Stimulated activated naive CD8-positive, alpha-beta T cell treated with anti-CD3 and anti-CD28 coated beads, Interleukin-15, amount 100 ng/mL, for 72 hours (primary cell): ENCODE measurements around the gene AURKB.
"Not testable (repeated sequence)": the region's sequence is repeated elsewhere in the genome, so short reads cannot be mapped to it uniquely, and the experiment has no call there.

Experiments
- ATAC-seq: fragments of 150-1000 bp; cut with Tn5 transposase; 2 replicates; pipeline ENCODE4 v1.10.0; 2021; ENCODE audit warnings: mild to moderate bottlenecking, moderate library complexity
- DNase-seq, 2 donors: peaks; one replicate each; pipeline ENCODE4 v3.0.0; 2021 to 2022
- H3K27ac Mint-ChIP-seq, 2 donors: one replicate each; pipeline ENCODE4 v1.8.0; 2022; ENCODE audit warnings: mild to moderate bottlenecking in 2 of 2, mixed read lengths in 2 of 2, moderate library complexity in 2 of 2
- H3K27me3 Mint-ChIP-seq: one replicate; pipeline ENCODE4 v1.8.0; 2022; ENCODE audit warnings: mixed read lengths
- H3K4me1 Mint-ChIP-seq: one replicate; pipeline ENCODE4 v1.8.0; 2022; ENCODE audit warnings: mild to moderate bottlenecking, mixed read lengths
- H3K4me3 Mint-ChIP-seq, 2 donors: one replicate each; pipeline ENCODE4 v1.8.0; 2022; ENCODE audit warnings: mild to moderate bottlenecking in 2 of 2, mixed read lengths in 2 of 2, moderate library complexity in 1 of 2
- H3K9me3 Mint-ChIP-seq, 2 donors: one replicate each; pipeline ENCODE4 v1.8.0; 2022; ENCODE audit warnings: mixed read lengths in 2 of 2

The AURKB gene

DNA sequence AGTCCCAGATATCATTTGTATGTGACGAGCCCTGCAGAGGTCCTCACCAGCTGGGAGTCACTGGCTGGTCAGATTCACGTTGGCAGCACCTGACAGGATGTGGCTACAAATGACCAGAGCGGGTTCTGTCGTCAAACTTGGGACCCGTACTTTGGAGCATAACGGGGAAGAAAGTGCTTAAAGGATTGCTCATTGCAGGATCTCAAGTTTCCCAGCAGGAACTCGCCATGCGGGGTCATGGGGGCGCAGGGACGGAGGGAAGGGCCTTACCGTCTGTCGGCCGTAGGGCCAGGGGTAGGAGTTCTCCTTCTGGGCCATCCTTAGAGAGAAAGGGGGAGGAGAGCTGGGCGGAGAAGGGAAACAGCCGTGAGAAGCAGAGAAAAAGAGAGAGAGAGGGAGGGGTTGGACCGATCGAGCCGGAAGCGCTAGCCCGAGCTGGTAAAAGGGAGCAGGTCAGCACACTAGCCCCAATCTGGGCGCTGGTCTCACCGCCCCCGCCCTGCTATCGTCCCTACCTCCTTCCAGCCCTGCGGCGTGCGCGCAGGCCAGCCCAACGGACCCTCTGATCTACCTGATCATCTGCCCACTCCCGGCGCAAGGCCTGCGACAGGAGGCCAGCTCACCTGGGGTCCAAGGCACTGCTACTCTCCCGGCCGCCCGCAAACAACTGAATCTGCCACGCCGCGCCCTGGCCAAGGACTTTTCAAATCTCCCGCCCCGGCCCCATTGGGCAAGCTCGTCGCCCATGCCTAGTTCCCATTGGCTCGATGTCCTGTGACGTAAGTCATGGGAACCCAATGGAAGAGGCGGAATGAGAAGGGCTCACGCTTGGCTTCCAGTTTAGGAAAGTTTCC is at the start of gene AURKB:
TSS of gene AURKB (minus strand) at position 669 of the 854 bp plus-strand sequence. CDS start at position 318, 351 bp downstream.
- peak within 1 kb of the TSS; percentile 94 to 100 for H3K27ac Mint-ChIP-seq
- H3K9me3 Mint-ChIP-seq = no peaks in the 10 kb centered on the region
- no peaks in the 10 kb centered on the region for H3K27me3 Mint-ChIP-seq
- ATAC-seq (peak; percentile 98), DNase-seq (peak; percentile 85 to 92)
- H3K4me1 Mint-ChIP-seq = peaks cover 50% of the 10 kb centered on the region
- peak within 1 kb of the TSS; percentile 93 to 99 for H3K4me3 Mint-ChIP-seq

GRCh38 chr17:8257801-8258200 is 47.4 kb upstream of the AURKB start:
- no peak overlapping the region for H3K4me3 Mint-ChIP-seq
- ATAC-seq (no peak), DNase-seq (no peak)
- H3K4me1 Mint-ChIP-seq = no peaks in the 10 kb centered on the region
- peak overlapping the region in 1 of 2 donors; percentile 76 for H3K27ac Mint-ChIP-seq
- no peaks in the 10 kb centered on the region for H3K9me3 Mint-ChIP-seq
- no peaks in the 10 kb centered on the region for H3K27me3 Mint-ChIP-seq

- H3K4me3 Mint-ChIP-seq = no peak overlapping the region
- H3K9me3 Mint-ChIP-seq = no peaks in the 10 kb centered on the region
- no peaks in the 10 kb centered on the region for H3K4me1 Mint-ChIP-seq
- no peaks in the 10 kb centered on the region for H3K27me3 Mint-ChIP-seq
- ATAC-seq (no peak), DNase-seq (no peak)
- no peak overlapping the region for H3K27ac Mint-ChIP-seq
Measured at GRCh38 chr17:8256691-8257090, 46.3 kb upstream of the AURKB start.

DNA sequence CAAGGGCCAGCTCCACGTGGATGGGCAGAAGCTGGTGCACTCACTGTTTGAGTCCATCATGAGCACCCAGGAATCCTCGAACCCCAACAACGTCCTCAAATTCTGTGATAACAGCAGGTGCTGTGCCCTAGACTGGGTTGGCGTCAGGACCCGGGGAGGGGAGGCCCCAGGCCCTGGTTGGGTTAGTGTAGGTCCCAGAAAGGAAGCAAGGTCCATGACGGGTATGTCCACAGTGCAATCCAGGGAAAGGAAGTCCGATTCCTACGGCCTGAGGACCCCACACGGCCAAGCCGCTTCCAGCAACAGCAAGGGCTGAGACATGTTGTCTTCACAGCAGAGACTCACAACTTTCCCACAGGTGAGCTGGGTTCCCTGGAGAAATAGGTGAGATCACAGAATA is 45.9 kb upstream of the AURKB start:
- Mint-ChIP-seq H3K27ac (no peak overlapping the region), H3K9me3 (no peaks in the 10 kb centered on the region), H3K4me3 (no peak overlapping the region), H3K4me1 (no peaks in the 10 kb centered on the region), H3K27me3 (no peaks in the 10 kb centered on the region)
- ATAC-seq (no peak), DNase-seq (no peak)

DNA sequence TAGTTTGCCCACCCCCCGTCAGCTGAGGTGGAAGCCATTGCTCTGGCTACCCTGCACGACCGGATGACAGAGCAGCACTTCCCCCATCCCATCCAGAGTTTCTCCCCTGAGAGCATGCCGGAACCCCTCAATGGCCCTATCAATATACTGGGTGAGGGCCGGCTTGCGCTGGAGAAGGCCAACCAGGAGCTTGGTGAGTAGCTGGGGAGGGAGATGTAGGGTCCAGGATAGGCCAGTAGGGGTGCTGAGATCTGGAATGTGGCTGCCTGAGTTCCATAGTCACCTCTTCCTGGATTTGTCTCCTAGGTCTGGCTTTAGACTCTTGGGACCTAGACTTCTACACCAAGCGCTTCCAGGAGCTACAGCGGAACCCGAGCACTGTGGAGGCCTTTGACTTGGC is 45.1 kb upstream of the AURKB start:
- Mint-ChIP-seq H3K9me3 (no peaks in the 10 kb centered on the region), H3K4me1 (peaks cover 4% of the 10 kb centered on the region), H3K4me3 (no peak overlapping the region), H3K27me3 (no peaks in the 10 kb centered on the region), H3K27ac (no peak overlapping the region)
- no peak for DNase-seq
- ATAC-seq = no peak

- Mint-ChIP-seq H3K4me3 (no peak overlapping the region), H3K27ac (peak overlapping the region in 1 of 2 donors; percentile 16), H3K27me3 (no peaks in the 10 kb centered on the region), H3K9me3 (no peaks in the 10 kb centered on the region), H3K4me1 (peaks cover 10% of the 10 kb centered on the region)
- ATAC-seq = no peak
- no peak for DNase-seq
Measured at GRCh38 chr17:8254881-8255280, 44.5 kb upstream of the AURKB start.

DNA sequence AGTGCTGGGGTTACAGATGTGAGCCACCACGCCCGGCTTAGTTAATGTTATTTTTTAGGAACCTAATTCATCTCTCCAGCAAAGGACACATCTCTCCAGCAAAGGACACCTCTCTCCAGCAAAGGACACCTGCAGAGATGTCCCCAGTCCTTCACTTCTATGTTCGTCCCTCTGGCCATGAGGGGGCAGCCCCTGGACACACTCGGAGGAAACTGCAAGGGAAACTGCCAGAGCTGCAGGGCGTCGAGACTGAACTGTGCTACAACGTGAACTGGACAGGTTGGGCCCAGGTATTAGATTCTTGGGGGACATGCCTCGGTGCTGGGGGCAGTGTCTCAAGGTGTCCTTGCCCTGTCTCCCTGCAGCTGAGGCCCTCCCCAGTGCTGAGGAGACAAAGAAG is 43.4 kb upstream of the AURKB start:
- DNase-seq (no peak), ATAC-seq (no peak)
- no peak overlapping the region for H3K4me3 Mint-ChIP-seq
- no peaks in the 10 kb centered on the region for H3K27me3 Mint-ChIP-seq
- peaks cover 17% of the 10 kb centered on the region for H3K4me1 Mint-ChIP-seq
- no peak overlapping the region for H3K27ac Mint-ChIP-seq
- H3K9me3 Mint-ChIP-seq = no peaks in the 10 kb centered on the region

DNA sequence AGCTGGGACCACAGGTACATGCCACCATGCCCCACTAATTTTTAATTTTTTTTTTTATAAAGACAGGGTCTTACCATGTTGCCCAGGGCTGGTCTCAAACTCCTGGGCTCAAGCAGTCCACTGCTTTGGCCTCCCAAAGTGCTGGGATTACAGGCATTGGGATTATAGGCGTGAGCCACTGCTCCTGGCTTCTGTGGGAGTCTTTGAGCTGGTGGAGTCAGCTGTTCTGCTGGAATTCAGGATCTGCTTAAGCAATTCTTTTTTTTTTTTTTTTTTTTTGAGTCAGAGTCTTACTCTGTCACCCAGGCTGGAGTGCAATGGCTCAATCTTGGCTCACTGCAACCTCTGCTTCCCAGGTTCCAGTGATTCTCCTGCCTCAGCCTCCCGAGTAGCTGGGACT is 41.0 kb upstream of the AURKB start:
- not testable (repeated sequence) for H3K4me3 Mint-ChIP-seq, DNase-seq, H3K9me3 Mint-ChIP-seq, H3K27ac Mint-ChIP-seq, H3K27me3 Mint-ChIP-seq, ATAC-seq
- H3K4me1 Mint-ChIP-seq = peaks cover 20% of the 10 kb centered on the region

- peak overlapping the region; percentile 99 to 100 for H3K27ac Mint-ChIP-seq
- H3K4me1 Mint-ChIP-seq = peaks cover 34% of the 10 kb centered on the region
- H3K9me3 Mint-ChIP-seq = no peaks in the 10 kb centered on the region
- DNase-seq (no peak), ATAC-seq (no peak)
- no peaks in the 10 kb centered on the region for H3K27me3 Mint-ChIP-seq
- peak overlapping the region; percentile 95 to 99 for H3K4me3 Mint-ChIP-seq
Measured at GRCh38 chr17:8249621-8250500, 39.5 kb upstream of the AURKB start.

DNA sequence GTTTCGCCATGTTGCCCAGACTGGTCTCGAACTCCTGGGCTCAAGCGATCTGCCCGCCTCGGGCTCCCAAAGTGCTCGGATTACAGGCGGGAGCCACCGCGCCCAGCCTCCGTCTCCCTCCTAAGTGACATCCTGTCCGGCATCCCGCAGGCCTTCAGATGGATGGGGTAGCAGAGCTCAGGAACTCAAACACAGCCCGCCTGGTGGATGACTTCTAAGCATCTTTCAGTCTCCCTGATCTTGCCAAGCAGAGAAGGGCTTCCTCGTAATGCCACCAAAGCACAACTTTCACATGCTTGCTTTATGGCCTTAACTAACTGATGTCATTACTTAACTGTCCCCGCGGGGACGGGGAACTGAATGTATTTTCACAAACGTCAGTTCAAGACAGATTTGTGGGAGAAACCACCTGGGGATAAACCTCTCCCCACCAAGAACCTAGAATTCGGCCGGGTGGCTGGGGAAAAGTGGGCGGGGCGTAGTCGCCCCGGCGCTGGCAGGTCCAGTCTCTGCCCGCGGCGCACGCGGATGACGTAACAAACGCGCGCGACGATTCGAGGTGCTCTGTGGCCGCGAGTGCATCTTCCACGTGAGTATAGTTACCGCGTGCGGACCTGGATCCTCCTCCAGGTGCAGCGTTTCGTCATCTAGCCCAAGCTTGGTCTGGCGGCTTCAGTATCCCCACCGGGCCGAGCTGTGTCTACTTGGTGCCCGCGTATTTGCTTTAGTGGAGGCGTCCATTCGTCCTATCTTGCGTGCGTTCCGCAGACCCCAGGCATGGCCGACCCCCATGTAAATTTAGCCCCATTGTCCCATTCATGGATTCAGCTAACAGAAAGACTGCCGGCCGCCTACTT is 38.6 kb upstream of the AURKB start, which contains the start of gene PFAS:
TSS of gene PFAS (plus strand) at position 539 of the 857 bp plus-strand sequence. CDS start 4,649 bp downstream, outside the sequence.
- peak within 1 kb of the TSS; percentile 95 to 99 for H3K4me3 Mint-ChIP-seq
- H3K4me1 Mint-ChIP-seq = peaks cover 42% of the 10 kb centered on the region
- H3K27me3 Mint-ChIP-seq = no peaks in the 10 kb centered on the region

GRCh38 chr17:8244768-8245167 is 34.4 kb upstream of the AURKB start:
- no peaks in the 10 kb centered on the region for H3K27me3 Mint-ChIP-seq
- H3K9me3 Mint-ChIP-seq = no peaks in the 10 kb centered on the region
- no peak overlapping the region for H3K27ac Mint-ChIP-seq
- peaks cover 42% of the 10 kb centered on the region for H3K4me1 Mint-ChIP-seq
- DNase-seq (no peak), ATAC-seq (no peak)
- no peak overlapping the region for H3K4me3 Mint-ChIP-seq

More for the DNA sequence above, 38.6 kb upstream of the AURKB start, which contains the start of gene PFAS:
- Mint-ChIP-seq H3K27ac (peak within 1 kb of the TSS; percentile 99 to 100), H3K9me3 (no peaks in the 10 kb centered on the region)
- ATAC-seq (peak; percentile 73), DNase-seq (peak; percentile 97 to 98)

DNA sequence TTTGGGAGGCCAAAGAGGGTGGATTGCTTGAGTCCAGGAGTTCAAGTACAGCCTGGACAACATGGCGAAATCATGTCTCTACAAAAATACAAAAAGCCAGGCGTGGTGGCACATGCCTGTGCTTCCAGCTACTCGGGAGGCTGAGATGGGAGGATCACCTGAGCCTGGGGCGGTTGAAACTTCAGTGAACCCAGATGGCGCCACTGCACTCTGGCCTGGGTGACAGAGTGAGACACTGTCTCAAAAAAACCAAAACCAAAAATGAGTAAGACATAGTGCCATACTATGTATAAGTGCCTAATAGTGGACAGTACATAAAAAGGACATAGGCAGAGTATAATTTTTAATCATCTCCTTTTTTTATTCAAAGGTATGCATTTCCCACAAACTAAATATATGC is 33.5 kb upstream of the AURKB start:
- Mint-ChIP-seq H3K9me3 (no peaks in the 10 kb centered on the region), H3K27ac (no peak overlapping the region), H3K27me3 (no peaks in the 10 kb centered on the region), H3K4me3 (no peak overlapping the region), H3K4me1 (peaks cover 37% of the 10 kb centered on the region)
- ATAC-seq (no peak), DNase-seq (no peak)

DNA sequence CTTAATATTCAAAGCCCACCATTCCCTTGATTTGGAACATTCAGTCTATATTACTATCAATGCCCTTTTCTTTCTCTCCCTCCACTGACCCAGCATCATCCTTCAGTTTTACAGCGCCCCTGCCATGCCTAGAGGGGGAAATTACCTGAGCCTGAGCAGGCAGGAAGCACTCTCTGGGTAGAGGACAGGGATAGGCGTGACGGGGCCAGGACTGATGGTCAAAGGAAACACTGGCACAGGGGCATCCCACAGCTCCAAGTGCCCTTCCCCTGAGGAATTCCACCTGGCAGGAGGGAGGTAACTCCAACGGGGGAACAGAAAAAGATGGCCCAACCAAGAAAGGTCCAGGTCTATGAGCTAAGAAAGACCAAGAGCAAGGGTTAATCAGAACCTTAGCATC is 27.5 kb upstream of the AURKB start:
- Mint-ChIP-seq H3K27ac (peak overlapping the region in 1 of 2 donors; percentile 85), H3K9me3 (no peaks in the 10 kb centered on the region), H3K4me1 (peaks cover 16% of the 10 kb centered on the region), H3K4me3 (no peak overlapping the region), H3K27me3 (no peaks in the 10 kb centered on the region)
- ATAC-seq (no peak), DNase-seq (no peak)

DNA sequence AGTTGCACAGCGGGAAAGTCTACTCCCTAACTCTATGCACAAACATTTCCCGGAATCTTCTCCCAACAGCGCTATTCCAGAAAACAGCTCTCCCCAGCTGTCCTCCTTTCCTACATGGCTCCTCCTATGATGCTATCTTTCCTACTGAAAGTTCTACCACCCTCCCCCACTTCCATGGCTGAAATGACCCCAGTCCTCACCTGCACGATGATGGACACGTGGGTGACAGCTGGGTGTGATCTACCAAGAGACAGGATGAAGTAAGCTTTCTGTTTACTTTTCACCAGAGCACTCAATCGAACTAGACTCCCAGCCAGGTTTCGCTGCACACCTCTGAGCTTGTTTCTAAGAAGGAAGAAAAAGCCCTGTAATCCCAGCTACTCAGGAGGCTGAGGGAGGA is 26.8 kb upstream of the AURKB start:
- Mint-ChIP-seq H3K4me1 (peaks cover 11% of the 10 kb centered on the region), H3K27ac (peak overlapping the region in 1 of 2 donors; percentile 0), H3K9me3 (no peaks in the 10 kb centered on the region), H3K27me3 (no peaks in the 10 kb centered on the region), H3K4me3 (no peak overlapping the region)
- no peak for ATAC-seq
- no peak for DNase-seq

- Mint-ChIP-seq H3K27ac (no peak overlapping the region), H3K9me3 (no peaks in the 10 kb centered on the region), H3K4me1 (peaks cover 11% of the 10 kb centered on the region), H3K27me3 (no peaks in the 10 kb centered on the region), H3K4me3 (no peak overlapping the region)
- ATAC-seq = no peak
- DNase-seq = no peak
Measured at GRCh38 chr17:8235676-8236075, 25.3 kb upstream of the AURKB start.
